Gastrocnemius medialis (tissue), 4 donors: ENCODE measurements around the gene GDA. TPM values are rescaled to one million over a fixed set of nuclear protein-coding genes. Genes with fewer than 3 reads are reported as not detected.

Experiments used
- ATAC-seq, 2 donors: fragments of 150-250 bp; one replicate each; pipeline ENCODE4 v1.9.1; 2016
- DNase-seq, 2 donors: peaks; one replicate each; pipeline ENCODE4 v3.0.0-alpha.2; 2019
- H3K27ac ChIP-seq, 4 donors: fragments of 200-600 bp; sonication (generic); 1 replicate in 1 of 4; 2 replicates in 3 of 4; pipeline ENCODE4 v1.5.1; 2016 to 2018; ENCODE audit warnings: mild to moderate bottlenecking in 2 of 4, moderate library complexity in 1 of 4
- H3K27me3 ChIP-seq, 3 donors: fragments of 200-600 bp; sonication (generic) in 2 of 3; 1 replicate in 1 of 3; 2 replicates in 2 of 3; pipeline versions ENCODE4 v1.5.1 to v1.6.0; 2016 to 2019; ENCODE audit warnings: mild to moderate bottlenecking in 1 of 3, moderate library complexity in 1 of 3
- H3K36me3 ChIP-seq, 2 donors: fragments of 200-600 bp; sonication (generic) in 1 of 2; one replicate each; pipeline ENCODE4 v1.5.1; 2017 to 2018
- H3K4me1 ChIP-seq, 2 donors: fragments of 200-600 bp; sonication (generic) in 1 of 2; one replicate each; pipeline ENCODE4 v1.5.1; 2016 to 2017; ENCODE audit warnings: mild to moderate bottlenecking in 2 of 2
- H3K4me3 ChIP-seq, 4 donors: fragments of 200-600 bp; sonication (generic) in 3 of 4; 1 replicate in 1 of 4; 2 replicates in 3 of 4; pipeline ENCODE4 v1.5.1; 2016 to 2019; ENCODE audit warnings: mild to moderate bottlenecking in 2 of 4
- H3K9me3 ChIP-seq, 3 donors: fragments of 200-600 bp; sonication (generic) in 2 of 3; 1 replicate in 1 of 3; 2 replicates in 2 of 3; pipeline ENCODE4 v1.5.1; 2016 to 2019
- CTCF ChIP-seq, 5 experiments: fragments of 450-650 bp in 3 of 5; fragments of 200-600 bp in 2 of 5; sonication (generic) in 2 of 5; IDR thresholded peaks in 4 of 5; conservative IDR thresholded peaks in 1 of 5; 1 replicate in 4 of 5; 2 replicates in 1 of 5; pipeline ENCODE4 v1.5.1; 2016 to 2019; ENCODE audit warnings: antibody characterized with exemption in 5 of 5, mild to moderate bottlenecking in 3 of 5, moderate library complexity in 3 of 5
- POLR2A ChIP-seq, 2 donors: fragments of 450-650 bp; IDR thresholded peaks; one replicate each; pipeline ENCODE4 v1.6.1; 2017; ENCODE audit warnings: antibody characterized with exemption in 2 of 2, mild to moderate bottlenecking in 2 of 2, moderate library complexity in 2 of 2
- in situ Hi-C, 4 donors: fragments of 200-750 bp; cut with MboI; loops; one replicate each; pipeline versions ENCODE4 v1.15.0 to v1.8.0; 2017; ENCODE audit warnings: low sequenced_read_pairs in 4 of 4
- intact Hi-C: fragments of 100-400 bp; cut with DNase I; formaldehyde crosslinking; loops from one replicate; pipeline ENCODE4 v1.15.1; 2023; ENCODE audit warnings: low total_unique reads
- total RNA-seq, 4 donors: library from RNA; depleted of rRNA; stranded (reverse); fragments of >200 nt; gene quantifications; one replicate each; pipeline versions ENCODE4 v1.1.0 to v1.2.3, GENCODE V29; 2016

The GDA gene
- total RNA-seq, 4 donors from 2014 or later, result 0.62 to 2.5 (median 0.82) TPM; not detected in 1

- no peaks in the 10 kb centered on the region for H3K27me3 ChIP-seq
- in situ Hi-C loops (no loop called here), intact Hi-C loops (no loop called here)
- TF ChIP-seq POLR2A (IDR thresholded peaks at IDR 0.05), result no peak
- no peak for TF ChIP-seq CTCF (IDR thresholded peaks at IDR 0.05 in 4 of 5, conservative IDR thresholded peaks at IDR 0.05 in 1 of 5)
- H3K9me3 ChIP-seq, result no peaks in the 10 kb centered on the region
- no peaks in the 10 kb centered on the region for H3K4me1 ChIP-seq
- H3K4me3 ChIP-seq, result no peak overlapping the region
- DNase-seq (no peak), ATAC-seq (no peak)
- no peaks in the 10 kb centered on the region for H3K36me3 ChIP-seq
- no peak overlapping the region for H3K27ac ChIP-seq
Observed at GRCh38 chr9:72207278-72207677, 58.0 kb downstream of the GDA start.

GRCh38 chr9:72210522-72210921 is 61.3 kb downstream of the GDA start:
- no peaks in the 10 kb centered on the region for H3K4me1 ChIP-seq
- TF ChIP-seq CTCF (IDR thresholded peaks at IDR 0.05 in 4 of 5, conservative IDR thresholded peaks at IDR 0.05 in 1 of 5) (no peak), POLR2A (IDR thresholded peaks at IDR 0.05) (no peak)

GRCh38 chr9:72211047-72211446 is 61.8 kb downstream of the GDA start:
- DNase-seq (no peak), ATAC-seq (no peak)
- Histone ChIP-seq H3K4me3 (no peak overlapping the region), H3K9me3 (no peaks in the 10 kb centered on the region), H3K27me3 (no peaks in the 10 kb centered on the region), H3K36me3 (no peaks in the 10 kb centered on the region), H3K4me1 (no peaks in the 10 kb centered on the region), H3K27ac (no peak overlapping the region)
- TF ChIP-seq CTCF (IDR thresholded peaks at IDR 0.05 in 4 of 5, conservative IDR thresholded peaks at IDR 0.05 in 1 of 5) (no peak), POLR2A (IDR thresholded peaks at IDR 0.05) (no peak)
- in situ Hi-C loops, result no loop called here
- intact Hi-C loops, result no loop called here

More at GRCh38 chr9:72210522-72210921, 61.3 kb downstream of the GDA start:
- Histone ChIP-seq H3K27me3 (no peaks in the 10 kb centered on the region), H3K4me3 (no peak overlapping the region), H3K27ac (no peak overlapping the region), H3K36me3 (no peaks in the 10 kb centered on the region), H3K9me3 (no peaks in the 10 kb centered on the region)
- no peak for ATAC-seq
- in situ Hi-C loops (no loop called here), intact Hi-C loops (no loop called here)
- no peak for DNase-seq

GRCh38 chr9:72213906-72214305 is 64.7 kb downstream of the GDA start:
- Histone ChIP-seq H3K9me3 (no peaks in the 10 kb centered on the region), H3K4me3 (no peak overlapping the region), H3K36me3 (no peaks in the 10 kb centered on the region), H3K27ac (no peak overlapping the region), H3K4me1 (no peaks in the 10 kb centered on the region), H3K27me3 (no peaks in the 10 kb centered on the region)
- DNase-seq (no peak), ATAC-seq (no peak)
- no peak for TF ChIP-seq POLR2A (IDR thresholded peaks at IDR 0.05)
- TF ChIP-seq CTCF (IDR thresholded peaks at IDR 0.05 in 4 of 5, conservative IDR thresholded peaks at IDR 0.05 in 1 of 5), result no peak
- intact Hi-C loops (no loop called here), in situ Hi-C loops (no loop called here)

- ATAC-seq (no peak), DNase-seq (no peak)
- H3K4me1 ChIP-seq, result no peaks in the 10 kb centered on the region
- no peak overlapping the region for H3K27ac ChIP-seq
- intact Hi-C loops, result no loop called here
- no peak overlapping the region for H3K4me3 ChIP-seq
- H3K27me3 ChIP-seq, result no peaks in the 10 kb centered on the region
- no peaks in the 10 kb centered on the region for H3K36me3 ChIP-seq
- H3K9me3 ChIP-seq, result no peaks in the 10 kb centered on the region
- in situ Hi-C loops, result no loop called here
- no peak for TF ChIP-seq POLR2A (IDR thresholded peaks at IDR 0.05)
- TF ChIP-seq CTCF (IDR thresholded peaks at IDR 0.05 in 4 of 5, conservative IDR thresholded peaks at IDR 0.05 in 1 of 5), result no peak
Observed at GRCh38 chr9:72217306-72217842, 68.1 kb downstream of the GDA start.
